C4-2B (cell line): ENCODE results near the gene CRISPLD2.

Experiments
- CTCF ChIP-seq: fragments of 450-650 bp; conservative IDR thresholded peaks from 2 replicates; pipeline ENCODE4 v1.5.1; 2017; ENCODE audit warnings: mild to moderate bottlenecking
- ZFX ChIP-seq: fragments of 450-650 bp; IDR thresholded peaks from 2 replicates; pipeline ENCODE4 v1.6.1; 2017

- no peak for TF ChIP-seq CTCF
- TF ChIP-seq ZFX = no peak
Observed at GRCh38 chr16:84810518-84811273, 9.1 kb upstream of the CRISPLD2 start.
